ENCODE data around the gene MON2. TPM values are rescaled to one million over a fixed set of nuclear protein-coding genes. Genes with fewer than 3 reads are reported as not detected.

MON2 gene
- total and polyA plus RNA-seq, 2 donors (not counting 3 experiments of a cell fraction or from before 2014, with no cell fraction given), result 8.9 to 41.8 TPM

- Histone ChIP-seq H3K27ac (ENCODE audit: insufficient read depth, low read depth, low read length) (no peak overlapping the region), H4K20me1 (replicated peaks; ENCODE audit: control insufficient read depth, extremely low read depth, insufficient read depth, low read length) (no peaks in the 10 kb centered on the region), H2AFZ (ENCODE audit: low read depth, low read length) (no peak overlapping the region), H3K27me3 (ENCODE audit: control insufficient read depth in 2 of 2, insufficient read depth in 2 of 2, low read length in 2 of 2) (no peaks in the 10 kb centered on the region), H3K4me3 (replicated peaks in 1 of 3; ENCODE audit: insufficient read depth in 1 of 3, low read depth in 1 of 3, low read length in 3 of 3) (no peak overlapping the region), H3K9ac (replicated peaks; ENCODE audit: extremely low read depth, insufficient read depth, low read length) (no peak overlapping the region), H3K9me1 (replicated peaks; ENCODE audit: control insufficient read depth, extremely low read depth, insufficient read depth, low read length) (no peaks in the 10 kb centered on the region), H3K9me3 (replicated peaks; ENCODE audit: control insufficient read depth, insufficient read depth, low read length) (no peaks in the 10 kb centered on the region), H3K36me3 (ENCODE audit: control insufficient read depth in 2 of 2, extremely low read depth in 1 of 2, insufficient read depth in 2 of 2, low read length in 2 of 2) (peaks cover 2 to 3% of the 10 kb centered on the region in 2 experiments), H3K79me2 (ENCODE audit: control insufficient read depth, insufficient read depth, low read length) (no peaks in the 10 kb centered on the region), H3K4me2 (ENCODE audit: insufficient read depth, low read length) (no peak overlapping the region), H3K4me1 (ENCODE audit: control insufficient read depth, extremely low read depth, insufficient read depth, low read length) (peaks cover 5% of the 10 kb centered on the region)
- no peak for TF ChIP-seq FOS (IDR thresholded peaks at IDR 0.05; ENCODE audit: borderline replicate concordance, insufficient read depth, low read length)
- TF ChIP-seq EZH2 (IDR thresholded peaks at IDR 0.05; ENCODE audit: borderline replicate concordance, low read depth, low read length, severe bottlenecking), result no peak
- no peak for TF ChIP-seq CTCF (IDR thresholded peaks at IDR 0.05; ENCODE audit: extremely low read depth in 1 of 2, insufficient read depth in 1 of 2, low read depth in 1 of 2, low read length in 2 of 2)
- TF ChIP-seq MAX (IDR thresholded peaks at IDR 0.05; ENCODE audit: insufficient read depth, insufficient read length), result no peak
- no peak for TF ChIP-seq MYC (IDR thresholded peaks at IDR 0.05; ENCODE audit: low read depth, low read length)
- TF ChIP-seq GATA2 (IDR thresholded peaks at IDR 0.05; ENCODE audit: insufficient read depth, insufficient read length, low read depth, low read length), result no peak
- no peak for TF ChIP-seq JUN (IDR thresholded peaks at IDR 0.05; ENCODE audit: borderline replicate concordance, insufficient read depth, insufficient read length, low read depth)
- no peak for TF ChIP-seq POLR2A (IDR thresholded peaks at IDR 0.05; ENCODE audit: low read depth, low read length)
- no peak for TF ChIP-seq POLR2AphosphoS5 (IDR thresholded peaks at IDR 0.05; ENCODE audit: insufficient read depth, low read depth, low read length)
- dilution Hi-C loops (cut with MboI; ENCODE audit: extremely low pct_ligation_motif_present, low sequenced_read_pairs), result no loop called here
- no TSS peak for BruUV-seq (replicated peaks)
- DNase-seq (ENCODE audit: low read depth, low spot score) (no peak), FAIRE-seq (no peak)
- CTCF ChIA-PET, result interaction anchor here (3.7 kb wide), 1 partner anchor 15 kb away, joined by 16 read pairs; no protein-coding TSS in a partner anchor
- intact Hi-C loops (cut with micrococcal nuclease), result no loop called here
- POLR2A ChIA-PET, result no interaction called here
Observed at GRCh38 chr12:62597253-62597652, 130.6 kb downstream of the MON2 start.

Measured in endothelial cell of umbilical vein (primary cell).